Gastrocnemius medialis (tissue), 4 donors: ENCODE measurements around the gene CATSPERZ. TPM values are rescaled to one million over a fixed set of nuclear protein-coding genes. Genes with fewer than 3 reads are reported as not detected.

Source experiments
- ATAC-seq, 2 donors: fragments of 150-250 bp; one replicate each; pipeline ENCODE4 v1.9.1; 2016
- DNase-seq, 2 donors: peaks; one replicate each; pipeline ENCODE4 v3.0.0-alpha.2; 2019
- H3K27ac ChIP-seq, 4 donors: fragments of 200-600 bp; sonication (generic); 1 replicate in 1 of 4; 2 replicates in 3 of 4; pipeline ENCODE4 v1.5.1; 2016 to 2018; ENCODE audit warnings: mild to moderate bottlenecking in 2 of 4, moderate library complexity in 1 of 4
- H3K27me3 ChIP-seq, 3 donors: fragments of 200-600 bp; sonication (generic) in 2 of 3; 1 replicate in 1 of 3; 2 replicates in 2 of 3; pipeline versions ENCODE4 v1.5.1 to v1.6.0; 2016 to 2019; ENCODE audit warnings: mild to moderate bottlenecking in 1 of 3, moderate library complexity in 1 of 3
- H3K36me3 ChIP-seq, 2 donors: fragments of 200-600 bp; sonication (generic) in 1 of 2; one replicate each; pipeline ENCODE4 v1.5.1; 2017 to 2018
- H3K4me1 ChIP-seq, 2 donors: fragments of 200-600 bp; sonication (generic) in 1 of 2; one replicate each; pipeline ENCODE4 v1.5.1; 2016 to 2017; ENCODE audit warnings: mild to moderate bottlenecking in 2 of 2
- H3K4me3 ChIP-seq, 4 donors: fragments of 200-600 bp; sonication (generic) in 3 of 4; 1 replicate in 1 of 4; 2 replicates in 3 of 4; pipeline ENCODE4 v1.5.1; 2016 to 2019; ENCODE audit warnings: mild to moderate bottlenecking in 2 of 4
- H3K9me3 ChIP-seq, 3 donors: fragments of 200-600 bp; sonication (generic) in 2 of 3; 1 replicate in 1 of 3; 2 replicates in 2 of 3; pipeline ENCODE4 v1.5.1; 2016 to 2019
- CTCF ChIP-seq, 5 experiments: fragments of 450-650 bp in 3 of 5; fragments of 200-600 bp in 2 of 5; sonication (generic) in 2 of 5; IDR thresholded peaks in 4 of 5; conservative IDR thresholded peaks in 1 of 5; 1 replicate in 4 of 5; 2 replicates in 1 of 5; pipeline ENCODE4 v1.5.1; 2016 to 2019; ENCODE audit warnings: antibody characterized with exemption in 5 of 5, mild to moderate bottlenecking in 3 of 5, moderate library complexity in 3 of 5
- POLR2A ChIP-seq, 2 donors: fragments of 450-650 bp; IDR thresholded peaks; one replicate each; pipeline ENCODE4 v1.6.1; 2017; ENCODE audit warnings: antibody characterized with exemption in 2 of 2, mild to moderate bottlenecking in 2 of 2, moderate library complexity in 2 of 2
- in situ Hi-C, 4 donors: fragments of 200-750 bp; cut with MboI; loops; one replicate each; pipeline versions ENCODE4 v1.15.0 to v1.8.0; 2017; ENCODE audit warnings: low sequenced_read_pairs in 4 of 4
- intact Hi-C: fragments of 100-400 bp; cut with DNase I; formaldehyde crosslinking; loops from one replicate; pipeline ENCODE4 v1.15.1; 2023; ENCODE audit warnings: low total_unique reads
- total RNA-seq, 4 donors: library from RNA; depleted of rRNA; stranded (reverse); fragments of >200 nt; gene quantifications; one replicate each; pipeline versions ENCODE4 v1.1.0 to v1.2.3, GENCODE V29; 2016

The CATSPERZ gene
- total RNA-seq, 4 donors from 2014 or later, result not detected

DNA sequence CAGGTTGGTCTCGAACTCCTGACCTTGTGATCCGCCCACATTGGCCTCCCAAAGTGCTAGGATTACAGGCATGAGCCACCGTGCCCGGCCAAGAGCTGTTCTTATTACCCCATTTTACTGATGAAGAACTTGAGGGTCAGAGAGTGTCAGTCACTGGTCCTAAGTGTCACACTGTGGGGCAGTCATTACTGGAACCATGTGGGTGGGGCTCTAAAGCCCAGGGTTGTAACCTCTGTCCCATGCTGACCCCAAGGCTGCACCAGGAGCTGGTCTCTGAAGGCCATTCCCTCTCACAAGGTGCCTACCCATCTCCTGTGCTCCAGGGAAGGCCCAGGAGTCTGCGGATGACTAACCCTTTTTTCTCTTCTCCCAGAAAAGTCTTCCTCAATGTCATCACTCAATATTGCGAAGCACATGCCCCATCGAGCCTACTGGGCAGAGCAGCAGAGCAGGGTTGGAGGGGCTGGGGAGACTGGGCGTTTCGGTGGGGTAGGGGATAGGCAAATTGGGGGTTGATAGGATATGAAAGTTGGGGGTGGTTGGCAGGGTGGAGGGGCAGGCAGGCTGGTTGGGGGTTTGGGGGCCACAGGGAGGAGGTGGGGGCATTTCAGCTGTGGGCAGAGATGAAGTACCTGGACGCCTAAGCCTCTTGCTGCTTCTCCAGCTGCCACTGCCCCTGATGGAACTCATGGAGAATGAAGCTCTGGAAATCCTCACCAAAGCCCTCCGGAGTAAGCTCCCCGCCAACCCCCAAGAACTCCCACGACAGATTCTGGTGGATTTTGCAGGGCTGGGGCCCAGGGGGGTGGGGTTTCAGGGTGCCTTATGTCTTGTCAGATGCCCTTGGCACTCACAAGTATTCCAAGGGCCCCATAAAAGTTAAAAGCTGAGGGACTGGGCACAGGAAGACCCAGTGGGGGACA, 3.2 kb downstream of the CATSPERZ start:
- H3K27ac ChIP-seq, result peak overlapping the region in 3 of 4 donors; percentile 90 to 96 (median 90)
- peaks cover 27 to 36% (median 33%) of the 10 kb centered on the region in 3 donors for H3K27me3 ChIP-seq
- DNase-seq (no peak), ATAC-seq (no peak)
- H3K4me1 ChIP-seq, result peaks cover 16 to 35% of the 10 kb centered on the region in 2 donors
- in situ Hi-C loops, result loop anchor here in 1 of 4 donors (5.0 kb wide), 1 partner anchor 96 kb away; the partner anchor contains the start of gene FERMT3
- TF ChIP-seq POLR2A (IDR thresholded peaks at IDR 0.05), result no peak
- TF ChIP-seq CTCF (IDR thresholded peaks at IDR 0.05 in 4 of 5, conservative IDR thresholded peaks at IDR 0.05 in 1 of 5), result no peak
- intact Hi-C loops, result loop anchor here (1.0 kb wide), 1 partner anchor 99 kb away; no protein-coding TSS in a partner anchor
- no peak overlapping the region for H3K4me3 ChIP-seq
- peaks cover 0 to 8% of the 10 kb centered on the region in 2 donors for H3K36me3 ChIP-seq
- no peaks in the 10 kb centered on the region for H3K9me3 ChIP-seq

DNA sequence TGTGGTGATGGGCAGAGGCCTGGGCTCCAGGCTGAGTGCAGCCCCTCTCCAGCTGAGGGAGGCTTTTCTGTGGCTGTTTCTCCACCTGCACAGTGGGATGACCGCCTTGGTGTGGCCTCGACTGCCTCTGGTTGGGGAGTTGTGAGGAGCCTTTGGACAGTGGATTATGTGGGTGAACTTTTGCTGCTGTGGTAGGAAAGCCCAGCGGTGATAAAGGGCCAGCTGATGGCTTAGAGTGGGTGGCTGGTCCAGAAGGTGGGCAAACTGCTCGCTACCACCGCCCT, 3.8 kb downstream of the CATSPERZ start:
- in situ Hi-C loops (loop anchor here in 1 of 4 donors (5.0 kb wide), 1 partner anchor 97 kb away; the partner anchor contains the start of gene FERMT3), intact Hi-C loops (loop anchor here (1.0 kb wide), 1 partner anchor 100 kb away; no protein-coding TSS in a partner anchor)
- peaks cover 21 to 30% (median 27%) of the 10 kb centered on the region in 3 donors for H3K27me3 ChIP-seq
- peaks cover 0 to 8% of the 10 kb centered on the region in 2 donors for H3K36me3 ChIP-seq
- peak overlapping the region; percentile 84 to 96 (median 90) for H3K27ac ChIP-seq
- no peaks in the 10 kb centered on the region for H3K9me3 ChIP-seq
- DNase-seq (no peak), ATAC-seq (no peak)
- H3K4me1 ChIP-seq, result peaks cover 16 to 35% of the 10 kb centered on the region in 2 donors
- peak overlapping the region; percentile 58 to 92 (median 64) for H3K4me3 ChIP-seq
- no peak for TF ChIP-seq POLR2A (IDR thresholded peaks at IDR 0.05)
- no peak for TF ChIP-seq CTCF (IDR thresholded peaks at IDR 0.05 in 4 of 5, conservative IDR thresholded peaks at IDR 0.05 in 1 of 5)

- intact Hi-C loops (loop anchor here (1.0 to 5.0 kb wide), 3 partner anchors 38 to 100 kb away; partner anchors contain the start of genes CCDC88B and PLCB3), in situ Hi-C loops (loop anchor here in 1 of 4 donors (5.0 kb wide), 1 partner anchor 97 kb away; the partner anchor contains the start of gene FERMT3)
- DNase-seq (peak; percentile 77 to 91), ATAC-seq (peak; percentile 36 to 53)
- Histone ChIP-seq H3K4me1 (peaks cover 16 to 34% of the 10 kb centered on the region in 2 donors), H3K36me3 (peaks cover 0 to 8% of the 10 kb centered on the region in 2 donors), H3K27me3 (peaks cover 16 to 26% (median 24%) of the 10 kb centered on the region in 3 donors), H3K27ac (peak overlapping the region; percentile 84 to 96 (median 90)), H3K9me3 (no peaks in the 10 kb centered on the region), H3K4me3 (peak overlapping the region; percentile 58 to 92 (median 64))
- TF ChIP-seq POLR2A (IDR thresholded peaks at IDR 0.05) (no peak), CTCF (IDR thresholded peaks at IDR 0.05 in 4 of 5, conservative IDR thresholded peaks at IDR 0.05 in 1 of 5) (peak; percentile 77 to 92 (median 88))
Measured at GRCh38 chr11:64304316-64305072, 4.3 kb downstream of the CATSPERZ start.

DNA sequence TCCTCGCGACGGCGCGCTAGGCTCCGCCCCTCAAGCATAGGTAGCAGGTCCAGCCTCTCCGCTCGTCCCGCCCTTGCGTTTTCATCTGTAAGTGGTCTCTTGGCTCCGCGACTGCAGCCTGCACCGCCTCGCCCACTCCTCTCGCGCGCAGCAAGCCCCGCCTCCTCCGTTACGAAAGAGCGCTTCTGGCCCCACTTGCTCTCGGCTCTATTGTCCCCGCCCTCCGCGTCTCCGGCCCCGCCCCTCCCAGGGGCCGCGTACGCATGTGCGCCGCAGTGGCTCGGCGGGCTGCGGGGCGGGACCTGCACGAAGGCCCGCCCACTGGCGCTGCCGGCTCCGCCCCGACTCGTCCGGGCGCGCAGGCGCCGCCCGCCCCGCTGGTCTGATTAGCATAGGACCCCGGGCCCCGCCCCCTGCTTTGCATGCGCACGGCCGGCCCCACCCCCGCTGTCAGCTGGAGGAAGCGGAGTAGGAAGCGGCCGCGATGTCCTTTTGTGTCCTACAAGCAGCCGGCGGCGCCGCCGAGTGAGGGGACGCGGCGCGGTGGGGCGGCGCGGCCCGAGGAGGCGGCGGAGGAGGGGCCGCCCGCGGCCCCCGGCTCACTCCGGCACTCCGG, 5.0 kb downstream of the CATSPERZ start, which contains the start of gene ESRRA:
Gene ESRRA, plus strand, starts transcription at position 450 of the 616 bp plus-strand sequence. CDS start 1,656 bp downstream, outside the sequence.
- peak; percentile 71 to 74 for ATAC-seq
- Histone ChIP-seq H3K4me3 (peak within 1 kb of the TSS; percentile 83 to 92 (median 87)), H3K27me3 (peaks cover 9 to 19% (median 18%) of the 10 kb centered on the region in 3 donors), H3K4me1 (peaks cover 16 to 27% of the 10 kb centered on the region in 2 donors), H3K9me3 (no peaks in the 10 kb centered on the region), H3K36me3 (peaks cover 0 to 8% of the 10 kb centered on the region in 2 donors), H3K27ac (peak within 1 kb of the TSS; percentile 90 to 97 (median 96))
- DNase-seq, result peak; percentile 99 to 100
- TF ChIP-seq CTCF (IDR thresholded peaks at IDR 0.05 in 4 of 5, conservative IDR thresholded peaks at IDR 0.05 in 1 of 5) (no peak), POLR2A (IDR thresholded peaks at IDR 0.05) (peak; percentile 93 to 94)
- intact Hi-C loops, result loop anchor here (1.0 to 5.0 kb wide), 2 partner anchors 37 to 54 kb away; partner anchors contain the start of genes CCDC88B and PLCB3
- in situ Hi-C loops, result no loop called here
